Measurements from ENCODE around the gene NELFA. TPM values are rescaled to one million over a fixed set of nuclear protein-coding genes. Genes with fewer than 3 reads are reported as not detected.

NELFA gene
- total and polyA plus RNA-seq, 2 of the 13 experiments (the other 11 are each of a cell fraction or from before 2014, with no cell fraction given) = 13.3 to 18.5 TPM

DNA sequence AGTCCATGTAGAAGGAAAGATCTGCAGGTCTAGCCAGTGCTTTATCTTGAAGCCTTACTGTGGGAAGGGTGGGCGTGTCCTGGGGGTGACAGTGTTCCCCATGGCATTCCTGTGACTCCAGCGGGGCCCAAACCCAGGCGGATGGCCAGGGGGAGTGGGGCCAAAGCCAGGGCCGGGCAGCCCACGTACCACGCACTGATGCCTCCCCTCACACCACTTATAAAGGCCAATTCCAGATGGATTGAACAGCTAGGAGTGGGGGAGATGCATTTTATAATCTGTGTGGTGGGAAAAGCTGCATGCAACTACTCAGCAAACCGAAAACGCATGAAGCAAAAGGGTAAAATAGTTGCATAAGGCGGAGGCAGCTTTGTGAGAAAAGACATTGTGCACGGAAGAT, 36.4 kb downstream of the NELFA start:
- ChIA-PET CTCF (ENCODE audit: low intra/inter-chr PET ratio, low total read pairs) (no interaction called here), POLR2A (no interaction called here)
- in situ Hi-C loops (cut with HindIII; ENCODE audit: extremely low pct_ligation_motif_present, low pct_unique_long_range_greater_than_20kb) (no loop called here), intact Hi-C loops (cut with micrococcal nuclease; ENCODE audit: unreplicated experiment) (no loop called here)
- no peak for ATAC-seq
- no peak overlapping the region for H3K4me2 ChIP-seq (ENCODE audit: low read depth, low read length)
- no peaks in the 10 kb centered on the region for H4K20me1 ChIP-seq (ENCODE audit: insufficient read depth, low read length)
- H2AFZ ChIP-seq (ENCODE audit: low read length) = no peak overlapping the region
- peaks cover 45 to 96% of the 10 kb centered on the region in 2 experiments for H3K36me3 ChIP-seq (replicated peaks in 1 of 2; ENCODE audit: control insufficient read depth in 1 of 2, insufficient read depth in 2 of 2, low read length in 2 of 2)
- H3K27me3 ChIP-seq (ENCODE audit: control insufficient read depth in 1 of 2, insufficient read depth in 2 of 2, low read length in 2 of 2) = no peaks in the 10 kb centered on the region
- H3K79me2 ChIP-seq (ENCODE audit: insufficient read depth, low read length) = no peaks in the 10 kb centered on the region
- DNase-seq (ENCODE audit: low spot score) = no peak
- H3K27ac ChIP-seq (ENCODE audit: extremely low read length, insufficient read depth, low read length) = no peak overlapping the region
- no peak for FAIRE-seq
- no peaks in the 10 kb centered on the region for H3K4me1 ChIP-seq (ENCODE audit: insufficient read depth, low read length)
- no peaks in the 10 kb centered on the region for H3K9me3 ChIP-seq (ENCODE audit: low read length)
- H3K4me3 ChIP-seq (replicated peaks in 1 of 3; ENCODE audit: insufficient read depth in 1 of 3, low read depth in 2 of 3, low read length in 3 of 3) = no peak overlapping the region
- WGBS (ENCODE audit: low lambda C conversion rate) = 100% methylated on average over 9 of the region's 10 CpGs
- no TSS peak for BruUV-seq (replicated peaks)
- H3K9ac ChIP-seq (ENCODE audit: insufficient read depth, low read depth, low read length) = no peak overlapping the region
- TF ChIP-seq MED13 (CRISPR knock-in tag; IDR thresholded peaks at IDR 0.05) = no peak
- TF ChIP-seq ZNF274 (CRISPR knock-in tag; IDR thresholded peaks at IDR 0.05) = no peak
- no peak for TF ChIP-seq GABPB1 (CRISPR knock-in tag; IDR thresholded peaks at IDR 0.05)
- TF ChIP-seq ZNF678 (CRISPR knock-in tag; IDR thresholded peaks at IDR 0.05) = no peak
- TF ChIP-seq CBX5 (CRISPR knock-in tag; IDR thresholded peaks at IDR 0.05; ENCODE audit: borderline replicate concordance) = no peak
- TF ChIP-seq ZNF839 (CRISPR knock-in tag; IDR thresholded peaks at IDR 0.05; ENCODE audit: borderline replicate concordance) = no peak
- TF ChIP-seq ZNF776 (CRISPR knock-in tag; IDR thresholded peaks at IDR 0.05) = no peak
- TF ChIP-seq ZKSCAN8 (CRISPR knock-in tag; IDR thresholded peaks at IDR 0.05; ENCODE audit: borderline replicate concordance) = no peak
- TF ChIP-seq RFXAP (CRISPR knock-in tag; IDR thresholded peaks at IDR 0.05; ENCODE audit: borderline replicate concordance) = no peak
- no peak for TF ChIP-seq ATF7 (IDR thresholded peaks at IDR 0.05)
- no peak for TF ChIP-seq ATF7 (CRISPR knock-in tag; IDR thresholded peaks at IDR 0.05)
- TF ChIP-seq, protein P1, sequence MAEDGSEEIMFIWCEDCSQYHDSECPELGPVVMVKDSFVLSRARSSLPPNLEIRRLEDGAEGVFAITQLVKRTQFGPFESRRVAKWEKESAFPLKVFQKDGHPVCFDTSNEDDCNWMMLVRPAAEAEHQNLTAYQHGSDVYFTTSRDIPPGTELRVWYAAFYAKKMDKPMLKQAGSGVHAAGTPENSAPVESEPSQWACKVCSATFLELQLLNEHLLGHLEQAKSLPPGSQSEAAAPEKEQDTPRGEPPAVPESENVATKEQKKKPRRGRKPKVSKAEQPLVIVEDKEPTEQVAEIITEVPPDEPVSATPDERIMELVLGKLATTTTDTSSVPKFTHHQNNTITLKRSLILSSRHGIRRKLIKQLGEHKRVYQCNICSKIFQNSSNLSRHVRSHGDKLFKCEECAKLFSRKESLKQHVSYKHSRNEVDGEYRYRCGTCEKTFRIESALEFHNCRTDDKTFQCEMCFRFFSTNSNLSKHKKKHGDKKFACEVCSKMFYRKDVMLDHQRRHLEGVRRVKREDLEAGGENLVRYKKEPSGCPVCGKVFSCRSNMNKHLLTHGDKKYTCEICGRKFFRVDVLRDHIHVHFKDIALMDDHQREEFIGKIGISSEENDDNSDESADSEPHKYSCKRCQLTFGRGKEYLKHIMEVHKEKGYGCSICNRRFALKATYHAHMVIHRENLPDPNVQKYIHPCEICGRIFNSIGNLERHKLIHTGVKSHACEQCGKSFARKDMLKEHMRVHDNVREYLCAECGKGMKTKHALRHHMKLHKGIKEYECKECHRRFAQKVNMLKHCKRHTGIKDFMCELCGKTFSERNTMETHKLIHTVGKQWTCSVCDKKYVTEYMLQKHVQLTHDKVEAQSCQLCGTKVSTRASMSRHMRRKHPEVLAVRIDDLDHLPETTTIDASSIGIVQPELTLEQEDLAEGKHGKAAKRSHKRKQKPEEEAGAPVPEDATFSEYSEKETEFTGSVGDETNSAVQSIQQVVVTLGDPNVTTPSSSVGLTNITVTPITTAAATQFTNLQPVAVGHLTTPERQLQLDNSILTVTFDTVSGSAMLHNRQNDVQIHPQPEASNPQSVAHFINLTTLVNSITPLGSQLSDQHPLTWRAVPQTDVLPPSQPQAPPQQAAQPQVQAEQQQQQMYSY (CRISPR knock-in tag; IDR thresholded peaks at IDR 0.05) = no peak
- TF ChIP-seq, protein P2, sequence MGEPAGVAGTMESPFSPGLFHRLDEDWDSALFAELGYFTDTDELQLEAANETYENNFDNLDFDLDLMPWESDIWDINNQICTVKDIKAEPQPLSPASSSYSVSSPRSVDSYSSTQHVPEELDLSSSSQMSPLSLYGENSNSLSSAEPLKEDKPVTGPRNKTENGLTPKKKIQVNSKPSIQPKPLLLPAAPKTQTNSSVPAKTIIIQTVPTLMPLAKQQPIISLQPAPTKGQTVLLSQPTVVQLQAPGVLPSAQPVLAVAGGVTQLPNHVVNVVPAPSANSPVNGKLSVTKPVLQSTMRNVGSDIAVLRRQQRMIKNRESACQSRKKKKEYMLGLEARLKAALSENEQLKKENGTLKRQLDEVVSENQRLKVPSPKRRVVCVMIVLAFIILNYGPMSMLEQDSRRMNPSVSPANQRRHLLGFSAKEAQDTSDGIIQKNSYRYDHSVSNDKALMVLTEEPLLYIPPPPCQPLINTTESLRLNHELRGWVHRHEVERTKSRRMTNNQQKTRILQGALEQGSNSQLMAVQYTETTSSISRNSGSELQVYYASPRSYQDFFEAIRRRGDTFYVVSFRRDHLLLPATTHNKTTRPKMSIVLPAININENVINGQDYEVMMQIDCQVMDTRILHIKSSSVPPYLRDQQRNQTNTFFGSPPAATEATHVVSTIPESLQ (CRISPR knock-in tag; conservative IDR thresholded peaks at IDR 0.05) = no peak
- TF ChIP-seq YEATS2 (CRISPR knock-in tag; IDR thresholded peaks at IDR 0.05; ENCODE audit: borderline replicate concordance) = no peak
- no peak for TF ChIP-seq FOSL2 (CRISPR knock-in tag; IDR thresholded peaks at IDR 0.05)
- no peak for TF ChIP-seq SNRNP70 (IDR thresholded peaks at IDR 0.05; ENCODE audit: low read depth, low read length)
- TF ChIP-seq ZNF329 (CRISPR knock-in tag; IDR thresholded peaks at IDR 0.05; ENCODE audit: low read depth) = no peak
- TF ChIP-seq CHD2 (IDR thresholded peaks at IDR 0.05; ENCODE audit: low read depth, low read length) = no peak
- TF ChIP-seq SOX6 (IDR thresholded peaks at IDR 0.05) = no peak
- TF ChIP-seq SOX6 (CRISPR knock-in tag; IDR thresholded peaks at IDR 0.05) = no peak
